ENCODE results near the gene SCPEP1.

The SCPEP1 gene

GRCh38 chr17:56960596-56961538 is 17.1 kb upstream of the SCPEP1 start, which contains the start of gene COIL:
TSS of gene COIL (minus strand) at chr17:56961050. CDS start at chr17:56961019, 31 bp downstream.
- TF ChIP-seq POLR2AphosphoS5 (IDR thresholded peaks at IDR 0.05; ENCODE audit: low read depth, low read length) (peak; percentile 86), REST (IDR thresholded peaks at IDR 0.05; ENCODE audit: insufficient read depth in 1 of 2, low read depth in 2 of 2, low read length in 2 of 2) (0 out of 4 replicates have a peak, but pooled peaks of 1 of the 2 experiments have one; percentile 39), FOXP2 (optimal IDR thresholded peaks at IDR 0.05; ENCODE audit: borderline replicate concordance, extremely low read depth, extremely low read length, insufficient read depth) (peak; percentile 65), TAF1 (IDR thresholded peaks at IDR 0.05; ENCODE audit: borderline replicate concordance, insufficient read depth, low read length) (peak; percentile 64; the same call in 1 of the 2 replicates), SIN3A (IDR thresholded peaks at IDR 0.05; ENCODE audit: borderline replicate concordance, insufficient read depth, low read length) (0 out of 2 replicates have a peak, but pooled peaks have one; percentile 38)

- TF ChIP-seq SIN3A (IDR thresholded peaks at IDR 0.05; ENCODE audit: borderline replicate concordance, insufficient read depth, low read length) (no peak), TAF1 (IDR thresholded peaks at IDR 0.05; ENCODE audit: borderline replicate concordance, insufficient read depth, low read length) (no peak), REST (IDR thresholded peaks at IDR 0.05; ENCODE audit: insufficient read depth in 1 of 2, low read depth in 2 of 2, low read length in 2 of 2) (no peak), POLR2AphosphoS5 (IDR thresholded peaks at IDR 0.05; ENCODE audit: low read depth, low read length) (no peak), FOXP2 (optimal IDR thresholded peaks at IDR 0.05; ENCODE audit: borderline replicate concordance, extremely low read depth, extremely low read length, insufficient read depth) (no peak)
Measured at GRCh38 chr17:56966338-56966737, 11.6 kb upstream of the SCPEP1 start.

- TF ChIP-seq TAF1 (IDR thresholded peaks at IDR 0.05; ENCODE audit: borderline replicate concordance, insufficient read depth, low read length) (no peak), FOXP2 (optimal IDR thresholded peaks at IDR 0.05; ENCODE audit: borderline replicate concordance, extremely low read depth, extremely low read length, insufficient read depth) (no peak), SIN3A (IDR thresholded peaks at IDR 0.05; ENCODE audit: borderline replicate concordance, insufficient read depth, low read length) (no peak)
Measured at GRCh38 chr17:56970974-56971373, 7.0 kb upstream of the SCPEP1 start.

- TF ChIP-seq POLR2AphosphoS5 (IDR thresholded peaks at IDR 0.05; ENCODE audit: low read depth, low read length): no peak
- TF ChIP-seq TAF1 (IDR thresholded peaks at IDR 0.05; ENCODE audit: borderline replicate concordance, insufficient read depth, low read length): no peak
- no peak for TF ChIP-seq REST (IDR thresholded peaks at IDR 0.05; ENCODE audit: insufficient read depth in 1 of 2, low read depth in 2 of 2, low read length in 2 of 2)
- no peak for TF ChIP-seq SIN3A (IDR thresholded peaks at IDR 0.05; ENCODE audit: borderline replicate concordance, insufficient read depth, low read length)
- no peak for TF ChIP-seq FOXP2 (optimal IDR thresholded peaks at IDR 0.05; ENCODE audit: borderline replicate concordance, extremely low read depth, extremely low read length, insufficient read depth)
Measured at GRCh38 chr17:56972111-56972730, 5.7 kb upstream of the SCPEP1 start.

GRCh38 chr17:56973520-56973919 is 4.4 kb upstream of the SCPEP1 start:
- TF ChIP-seq POLR2AphosphoS5 (IDR thresholded peaks at IDR 0.05; ENCODE audit: low read depth, low read length): no peak
- TF ChIP-seq TAF1 (IDR thresholded peaks at IDR 0.05; ENCODE audit: borderline replicate concordance, insufficient read depth, low read length): no peak
- no peak for TF ChIP-seq REST (IDR thresholded peaks at IDR 0.05; ENCODE audit: insufficient read depth in 1 of 2, low read depth in 2 of 2, low read length in 2 of 2)
- no peak for TF ChIP-seq FOXP2 (optimal IDR thresholded peaks at IDR 0.05; ENCODE audit: borderline replicate concordance, extremely low read depth, extremely low read length, insufficient read depth)

All from PFSK-1 (cell line).